T47D (cell line): Measurements from ENCODE around the gene IGFBPL1.
"Not testable (repeated sequence)": the region's sequence is repeated elsewhere in the genome, so short reads cannot be mapped to it uniquely, and the experiment has no call there.

Source experiments
- DNase-seq, 2 experiments: peaks; one replicate each; pipeline versions ENCODE4 v3.0.0 to v3.0.0-alpha.2; 2011 to 2012; ENCODE audit warnings: low read depth in 1 of 2, low spot score in 1 of 2
- JUND ChIP-seq: IDR thresholded peaks from 2 replicates; pipeline ENCODE4 v1.6.1; 2012; ENCODE audit warnings: low read depth
- in situ Hi-C: cut with HindIII; loops from 2 replicates; pipeline ENCODE4 v1.10.0; 2016; ENCODE audit warnings: low sequenced_read_pairs, low pct_unique_long_range_greater_than_20kb

The IGFBPL1 gene

DNA sequence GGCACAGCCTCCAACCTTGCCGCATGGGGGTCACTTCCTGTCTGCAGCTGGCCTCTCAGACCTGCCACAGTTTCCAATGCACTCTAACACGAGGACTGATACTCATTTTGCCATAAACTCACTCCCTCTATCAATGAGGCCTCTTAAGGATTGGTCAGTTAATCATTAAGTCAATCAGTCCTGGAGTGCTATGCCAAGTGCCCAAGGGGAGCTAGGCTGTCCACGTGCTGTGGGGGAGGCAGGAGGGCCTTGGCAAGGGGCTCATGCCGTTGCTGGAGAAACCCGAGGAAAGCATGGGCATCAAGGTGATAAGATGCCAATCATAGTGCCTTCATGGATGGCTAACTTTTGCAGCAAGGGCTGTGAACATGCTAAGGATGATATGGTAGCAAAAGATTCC is 33.4 kb downstream of the IGFBPL1 start:
- DNase-seq, result no peak
- TF ChIP-seq JUND, result no peak
- in situ Hi-C loops, result no loop called here

DNA sequence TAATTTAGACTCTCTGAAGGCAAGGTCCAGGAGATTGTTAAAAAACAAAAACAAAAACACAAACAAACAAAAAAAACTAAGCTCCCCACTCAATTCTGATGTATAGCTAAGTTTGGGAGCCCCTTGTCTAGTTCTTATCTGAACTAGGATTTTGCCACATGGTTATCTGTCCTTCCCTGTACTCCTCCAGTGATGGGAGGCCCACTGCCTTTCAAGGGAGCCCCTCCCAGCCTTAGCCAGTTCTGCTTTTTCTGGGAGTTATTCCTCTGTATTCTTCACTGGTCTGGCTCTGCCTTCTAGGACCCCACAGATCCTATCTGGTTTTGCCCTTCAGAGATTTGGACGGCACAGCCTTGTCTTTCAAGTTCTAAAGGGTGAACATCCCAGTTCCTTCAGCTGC is 33.8 kb downstream of the IGFBPL1 start:
- in situ Hi-C loops, result no loop called here

DNA sequence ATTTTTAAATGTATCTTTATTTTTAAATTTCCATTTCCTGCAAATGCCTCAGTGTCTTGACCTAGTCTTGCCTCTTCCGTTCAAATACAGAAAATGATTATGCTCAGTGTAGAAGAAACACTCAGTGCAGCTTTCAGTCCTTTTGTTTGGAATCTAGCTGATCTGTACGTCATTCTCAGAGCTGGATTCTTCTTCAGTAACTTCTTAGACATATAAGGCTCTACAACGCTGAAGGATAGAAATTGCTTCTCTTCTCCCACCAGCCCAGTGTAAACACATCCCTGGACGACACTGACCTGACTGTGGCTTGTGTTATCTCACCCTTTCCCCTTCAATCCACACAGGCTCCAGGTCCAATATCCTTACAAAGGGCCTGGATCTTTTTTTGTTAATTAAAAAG is 34.9 kb downstream of the IGFBPL1 start:
- DNase-seq, result no peak
- in situ Hi-C loops, result no loop called here
- TF ChIP-seq JUND, result no peak

More for the DNA sequence above, 33.8 kb downstream of the IGFBPL1 start:
- TF ChIP-seq JUND, result no peak
- no peak for DNase-seq

DNA sequence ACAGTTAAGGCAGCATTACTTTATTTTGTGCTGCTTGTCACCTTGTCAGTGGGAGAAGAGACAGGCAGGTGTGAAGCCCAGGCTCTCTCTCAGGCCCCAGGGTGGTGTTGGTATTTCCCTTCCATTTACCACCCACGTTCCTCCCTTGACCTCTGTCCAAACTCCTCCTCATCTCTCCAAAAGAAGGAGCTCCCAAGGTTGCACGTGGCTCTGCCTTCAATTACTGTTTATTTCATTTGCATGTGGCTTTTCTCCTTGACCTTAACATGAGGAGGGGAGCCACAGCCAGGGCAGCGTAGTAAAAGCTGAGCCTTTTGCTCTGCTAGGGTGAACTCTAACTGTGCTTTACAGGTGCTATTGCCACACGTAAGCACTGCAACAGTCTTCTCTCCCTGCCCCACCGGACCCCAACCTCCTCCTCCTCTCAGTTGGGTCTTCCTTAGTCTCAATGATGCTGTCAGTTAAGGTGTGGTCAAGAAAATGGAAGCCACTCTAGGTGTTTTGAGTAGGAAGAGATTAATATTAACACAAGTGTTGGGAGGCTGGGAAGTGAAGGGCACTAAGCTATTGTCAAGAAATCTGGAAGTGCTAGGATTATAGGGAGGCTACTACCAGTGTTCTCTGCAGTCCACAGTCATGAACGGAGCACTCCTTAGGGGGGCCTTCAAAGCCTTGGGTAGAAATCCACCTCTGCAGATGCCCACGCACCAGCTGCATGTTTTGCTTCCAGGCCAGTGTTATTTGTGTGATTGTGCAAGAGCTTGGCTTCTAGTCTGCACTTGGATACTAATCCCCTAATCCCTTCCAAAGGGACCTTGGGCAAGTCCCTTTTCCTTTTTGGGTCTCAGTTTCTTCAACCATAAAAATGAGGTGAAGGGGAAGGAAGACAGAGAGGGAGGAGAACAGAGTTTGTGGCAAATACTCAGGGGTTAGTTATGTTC is 35.7 kb downstream of the IGFBPL1 start:
- no peak for TF ChIP-seq JUND
- in situ Hi-C loops, result no loop called here
- DNase-seq, result no peak

DNA sequence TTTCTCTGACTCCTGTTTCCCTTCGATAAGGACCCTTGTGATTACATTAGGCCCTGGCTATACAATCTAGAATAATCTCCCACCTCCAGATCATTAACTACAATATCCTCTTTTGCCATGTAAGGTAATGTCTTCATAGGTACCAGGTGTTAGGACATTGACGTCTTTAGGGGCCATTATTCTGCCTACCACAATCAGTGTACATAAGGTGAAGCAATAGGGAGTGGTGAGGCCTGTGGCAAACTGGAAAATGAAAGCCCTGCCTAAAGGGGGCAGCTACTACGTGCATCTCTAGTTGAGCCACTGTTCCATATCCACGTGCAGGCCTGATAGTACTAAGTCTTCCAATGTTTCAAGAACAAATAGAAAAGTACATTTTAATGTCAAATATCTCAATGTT is 36.5 kb downstream of the IGFBPL1 start:
- no peak for TF ChIP-seq JUND
- in situ Hi-C loops, result no loop called here
- DNase-seq, result no peak

DNA sequence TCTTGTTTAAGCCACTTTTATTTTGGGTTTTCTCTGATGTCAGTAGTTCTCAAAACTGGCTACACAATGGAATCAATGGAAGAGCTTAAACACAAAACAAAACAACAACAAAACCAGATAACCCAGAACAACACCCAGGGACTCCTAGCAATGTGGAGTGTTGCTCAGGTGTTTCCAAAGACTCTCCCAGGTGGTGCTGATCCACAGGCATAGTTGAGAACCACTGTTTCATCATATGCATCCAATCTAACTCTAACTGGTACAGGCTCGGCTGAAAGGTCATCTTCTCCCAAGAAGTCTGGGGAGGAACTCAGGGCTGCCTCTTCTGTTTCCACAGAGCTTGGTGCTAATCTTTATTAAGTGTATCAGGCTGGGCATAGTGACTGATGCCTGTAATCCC is 37.2 kb downstream of the IGFBPL1 start:
- TF ChIP-seq JUND, result no peak
- in situ Hi-C loops, result no loop called here
- no peak for DNase-seq

DNA sequence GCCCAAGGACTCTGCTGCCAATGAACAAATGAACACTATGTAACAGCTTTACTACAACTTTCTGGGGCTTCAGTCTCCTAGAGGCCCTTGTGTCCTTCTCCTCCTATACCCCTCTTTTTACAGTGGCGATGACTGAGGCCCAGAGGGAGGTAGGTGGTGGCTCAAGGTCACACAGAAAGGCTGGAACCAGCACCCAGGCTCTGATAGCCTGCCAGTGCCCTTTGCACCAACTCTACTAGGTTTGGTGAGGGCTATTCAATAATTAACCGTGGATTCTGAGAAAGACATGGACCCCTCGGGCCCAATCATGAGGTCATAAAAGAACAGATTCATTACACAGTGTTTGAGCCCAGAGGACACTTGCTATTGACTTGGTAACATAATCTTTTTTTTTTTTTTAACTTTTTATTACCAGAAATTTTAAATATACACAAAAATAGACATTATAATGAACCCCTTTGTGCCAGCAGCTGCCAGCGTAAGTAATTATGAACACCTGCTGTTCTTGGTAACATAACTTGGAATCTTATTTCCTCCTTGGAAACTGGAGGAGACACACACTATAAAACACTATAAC is 37.8 kb downstream of the IGFBPL1 start:
- no peak for DNase-seq
- no peak for TF ChIP-seq JUND
- in situ Hi-C loops, result no loop called here

DNA sequence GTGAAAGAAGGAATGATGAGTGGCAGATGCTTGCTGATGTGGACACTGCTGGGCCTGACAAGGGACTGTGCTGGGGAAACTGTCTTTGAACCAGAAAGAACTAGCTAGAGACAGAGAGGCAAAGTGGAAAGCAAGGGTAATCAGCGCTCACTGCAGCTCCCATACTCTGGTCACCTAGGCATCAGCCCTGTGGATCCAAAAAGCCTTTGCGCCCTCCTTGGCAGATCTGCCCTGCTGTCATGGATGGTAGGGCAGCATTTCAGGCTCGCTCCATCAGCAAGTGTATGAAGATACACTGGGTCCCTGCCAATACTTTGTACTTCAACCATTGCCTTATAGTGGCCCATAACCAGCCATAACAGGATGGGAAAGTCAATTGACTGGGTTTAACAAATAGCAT is 38.4 kb downstream of the IGFBPL1 start:
- in situ Hi-C loops, result no loop called here
- no peak for TF ChIP-seq JUND
- no peak for DNase-seq

DNA sequence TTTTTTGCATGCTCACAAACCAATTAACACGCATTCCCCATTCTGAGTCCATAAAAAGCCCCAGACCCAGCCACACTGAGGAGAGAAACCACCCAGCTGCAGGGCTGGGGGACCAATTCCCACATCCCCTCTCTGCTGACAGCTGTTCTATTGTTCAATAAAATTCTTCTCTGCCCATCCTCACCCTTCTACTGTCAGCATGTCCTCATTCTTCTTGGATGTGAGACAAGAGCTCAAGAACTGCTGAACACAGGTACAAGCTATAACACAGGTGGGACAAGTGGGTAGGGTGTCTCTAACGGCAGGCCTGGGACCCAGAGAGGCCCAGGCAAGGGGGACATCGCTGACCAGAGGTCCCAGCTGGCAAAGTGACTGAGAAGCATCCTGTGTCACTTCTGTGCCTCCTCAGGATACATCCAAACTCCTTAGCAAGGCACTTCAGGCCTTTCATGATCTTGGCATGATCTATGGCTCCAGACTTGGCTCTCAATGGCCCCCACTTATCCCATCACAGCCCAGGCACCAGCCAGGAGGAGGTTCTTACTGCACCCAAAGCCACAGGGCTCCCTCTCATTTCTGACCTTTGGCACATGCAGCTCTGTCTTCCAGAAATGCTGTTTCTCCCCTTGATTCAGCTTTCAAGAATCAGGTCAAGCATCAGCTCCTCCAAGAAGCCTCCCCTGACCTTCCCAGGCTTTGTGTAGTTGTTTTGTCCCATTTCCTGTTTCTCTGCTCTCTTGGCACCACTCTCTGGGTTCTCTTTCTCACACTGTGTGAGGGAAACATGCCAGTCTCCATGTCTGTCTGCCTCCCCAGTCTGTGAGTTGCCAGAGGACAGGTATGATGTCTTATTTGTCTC is 39.0 kb downstream of the IGFBPL1 start:
- no peak for DNase-seq
- no peak for TF ChIP-seq JUND
- in situ Hi-C loops, result no loop called here

DNA sequence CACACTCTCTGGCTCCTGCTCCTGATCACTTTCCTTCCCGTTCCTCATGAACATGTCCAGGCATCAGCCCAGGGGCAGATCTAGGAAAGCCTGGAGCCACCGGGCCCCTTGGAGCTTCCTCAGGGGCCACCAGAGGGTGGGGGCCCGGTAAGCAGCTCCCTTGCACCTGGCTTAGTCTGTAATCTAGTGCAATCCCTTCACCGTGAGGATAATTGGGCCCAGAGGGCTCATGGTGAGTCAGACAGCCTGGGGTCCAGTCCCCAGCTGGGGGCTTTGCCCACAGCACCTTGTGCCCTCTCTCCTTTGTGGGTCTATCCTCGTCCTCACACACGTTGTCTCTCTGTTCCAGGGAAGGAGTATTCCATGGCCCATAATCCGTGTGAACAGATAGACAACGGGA is 42.1 kb downstream of the IGFBPL1 start:
- in situ Hi-C loops, result no loop called here
- DNase-seq, result no peak
- no peak for TF ChIP-seq JUND

DNA sequence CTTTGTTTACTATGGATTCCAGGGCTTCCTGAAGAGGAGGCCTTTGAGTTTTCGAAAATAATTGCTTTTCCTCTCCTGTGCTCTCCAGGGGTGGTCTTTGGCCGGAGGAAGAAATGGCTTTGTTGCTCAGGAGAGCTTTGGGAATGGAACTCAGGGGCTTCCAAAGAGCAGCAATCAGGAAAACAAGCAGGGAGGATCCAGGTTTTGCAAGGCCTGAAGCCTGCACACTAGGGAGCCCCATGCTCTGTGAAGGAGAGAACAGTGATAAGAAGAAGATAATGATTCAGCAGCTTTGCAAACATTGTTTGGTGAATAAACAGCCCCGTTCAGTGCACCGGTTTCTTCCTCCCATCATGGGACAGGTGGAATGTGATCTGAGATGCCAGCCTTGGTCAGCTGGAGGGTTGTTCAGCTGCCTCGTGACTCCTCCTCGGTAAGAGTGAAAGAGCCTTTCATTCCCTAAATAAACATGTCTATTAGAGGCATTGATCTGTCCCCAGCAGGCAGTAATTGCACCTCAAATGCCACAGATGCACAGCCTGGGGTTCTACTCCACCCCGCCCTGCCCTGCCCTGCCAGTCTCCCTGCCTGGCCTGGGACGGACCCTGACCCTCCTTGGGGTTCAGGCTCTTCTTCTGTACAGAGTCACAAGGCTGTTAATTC is 43.3 kb downstream of the IGFBPL1 start:
- in situ Hi-C loops, result no loop called here
- no peak for DNase-seq
- no peak for TF ChIP-seq JUND

DNA sequence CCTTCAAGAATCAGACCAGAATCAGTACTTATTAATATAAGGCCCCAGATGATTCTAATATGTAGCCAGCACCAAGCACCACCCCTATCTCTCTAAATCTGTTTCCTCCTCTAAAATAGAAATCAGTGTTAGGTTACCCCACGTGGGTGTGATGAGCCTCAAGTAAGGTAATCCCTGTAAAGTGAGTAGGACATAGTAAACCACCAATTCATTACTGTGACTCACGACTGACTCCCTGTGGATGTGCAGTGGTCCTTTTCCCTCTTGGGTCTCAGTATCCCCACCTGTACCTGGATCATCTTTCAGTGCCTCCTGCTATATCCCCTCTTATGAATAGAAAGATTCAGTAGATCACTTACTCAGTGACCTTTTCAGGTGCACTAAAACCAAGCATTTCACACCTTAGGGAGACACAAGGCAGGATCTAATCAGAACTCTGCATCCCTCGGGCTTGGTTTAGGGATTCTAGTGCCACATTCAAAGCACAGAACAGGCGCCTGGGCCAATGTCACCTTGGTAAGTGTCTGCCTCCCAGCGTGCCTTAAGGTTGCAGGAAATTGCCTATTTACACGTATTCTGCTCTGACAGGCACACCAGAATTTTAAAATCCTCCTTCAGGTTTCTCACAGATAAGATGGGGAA is 43.9 kb downstream of the IGFBPL1 start:
- no peak for DNase-seq

DNA sequence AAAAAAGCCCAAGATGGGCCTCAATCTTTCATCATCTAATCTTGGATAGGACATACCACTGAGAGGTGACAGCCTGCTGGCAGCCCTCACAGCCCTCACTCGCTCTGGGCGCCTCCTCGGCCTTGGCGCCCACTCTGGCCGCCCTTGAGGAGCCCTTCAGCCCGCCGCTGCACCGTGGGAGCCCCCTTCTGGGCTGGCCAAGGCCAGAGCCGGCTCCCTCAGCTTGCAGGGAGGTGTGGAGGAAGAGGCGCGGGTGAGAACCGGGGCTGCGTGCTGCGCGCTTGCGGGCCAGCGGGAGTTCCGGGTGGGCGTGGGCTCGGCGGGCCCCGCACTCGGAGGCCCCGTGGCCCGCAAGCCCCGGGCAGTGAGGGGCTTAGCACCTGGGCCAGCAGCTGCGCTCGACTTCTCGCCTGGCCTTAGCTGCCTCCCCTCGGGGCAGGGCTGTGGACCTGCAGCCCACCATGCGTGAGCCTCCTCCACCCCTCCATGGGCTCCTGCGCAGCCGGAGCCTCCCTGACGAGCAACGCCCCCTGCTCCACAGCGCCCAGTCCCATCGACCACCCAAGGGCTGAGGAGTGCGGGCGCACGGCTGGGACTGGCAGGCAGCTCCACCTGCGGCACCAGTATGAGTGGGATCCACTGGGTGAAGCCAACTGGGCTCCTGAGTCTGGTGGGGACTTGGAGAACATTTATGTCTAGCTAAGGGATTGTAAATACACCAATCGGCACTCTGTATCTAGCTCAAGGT is 46.7 kb downstream of the IGFBPL1 start:
- in situ Hi-C loops, DNase-seq: not testable (repeated sequence)

More for the DNA sequence above, 43.9 kb downstream of the IGFBPL1 start:
- no peak for TF ChIP-seq JUND
- in situ Hi-C loops, result no loop called here
